Duodenal mucosa (tissue), 2 donors: ENCODE data around the gene TFAP2B.

Experiments used
- H3K27ac ChIP-seq: one replicate; pipeline ENCODE4 v1.7.0; 2013; ENCODE audit warnings: low read depth, low read length
- H3K27me3 ChIP-seq, 2 donors: one replicate each; pipeline ENCODE4 v1.7.0; 2013; ENCODE audit warnings: low read length in 2 of 2, control low read depth in 1 of 2; ENCODE audit not compliant: insufficient read depth in 2 of 2, control insufficient read depth in 1 of 2
- H3K36me3 ChIP-seq, 2 donors: one replicate each; pipeline ENCODE4 v1.7.0; 2013; ENCODE audit warnings: low read length in 2 of 2, control low read depth in 1 of 2; ENCODE audit not compliant: insufficient read depth in 2 of 2, control insufficient read depth in 1 of 2
- H3K4me1 ChIP-seq, 2 donors: one replicate each; pipeline ENCODE4 v1.7.0; 2013; ENCODE audit warnings: low read length in 2 of 2, control low read depth in 1 of 2; ENCODE audit not compliant: insufficient read depth in 2 of 2, control insufficient read depth in 1 of 2
- H3K4me3 ChIP-seq, 2 donors: one replicate each; pipeline ENCODE4 v1.7.0; 2013; ENCODE audit warnings: low read length in 2 of 2, low read depth in 1 of 2
- H3K9ac ChIP-seq, 2 donors: one replicate each; pipeline ENCODE4 v1.7.0; 2013; ENCODE audit warnings: low read length in 2 of 2, low read depth in 1 of 2
- H3K9me3 ChIP-seq, 2 donors: one replicate each; pipeline ENCODE4 v1.7.0; 2013; ENCODE audit warnings: low read length in 2 of 2, control low read depth in 1 of 2; ENCODE audit not compliant: control insufficient read depth in 1 of 2

Gene TFAP2B

DNA sequence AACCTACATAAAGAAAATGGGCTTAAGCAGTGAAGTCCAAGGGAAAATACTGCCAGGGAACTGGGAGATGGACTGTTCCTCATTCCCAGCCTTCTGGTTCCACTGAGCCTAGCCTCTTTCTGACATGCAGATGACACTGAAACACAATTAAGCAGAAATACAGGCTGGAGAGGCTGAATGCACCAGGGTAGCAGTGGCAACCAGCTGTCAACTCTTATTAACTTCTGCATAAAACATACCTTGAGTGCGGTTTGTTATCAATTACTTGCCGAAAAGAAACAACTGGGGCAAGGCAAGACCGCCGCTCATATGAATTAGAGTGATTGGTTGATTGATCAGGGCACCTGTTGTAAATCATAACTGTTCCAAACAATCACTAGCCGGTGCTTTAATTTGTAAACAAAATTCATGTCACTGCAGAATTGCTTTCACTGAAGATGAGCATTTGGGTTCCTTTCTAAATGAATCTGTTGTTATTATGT, 16.3 kb downstream of the TFAP2B start:
- Histone ChIP-seq H3K27me3 (peaks cover 20 to 59% of the 10 kb centered on the region in 2 donors), H3K9ac (no peak overlapping the region), H3K9me3 (no peaks in the 10 kb centered on the region), H3K4me3 (no peak overlapping the region), H3K36me3 (no peaks in the 10 kb centered on the region), H3K4me1 (no peaks in the 10 kb centered on the region), H3K27ac (no peak overlapping the region)

DNA sequence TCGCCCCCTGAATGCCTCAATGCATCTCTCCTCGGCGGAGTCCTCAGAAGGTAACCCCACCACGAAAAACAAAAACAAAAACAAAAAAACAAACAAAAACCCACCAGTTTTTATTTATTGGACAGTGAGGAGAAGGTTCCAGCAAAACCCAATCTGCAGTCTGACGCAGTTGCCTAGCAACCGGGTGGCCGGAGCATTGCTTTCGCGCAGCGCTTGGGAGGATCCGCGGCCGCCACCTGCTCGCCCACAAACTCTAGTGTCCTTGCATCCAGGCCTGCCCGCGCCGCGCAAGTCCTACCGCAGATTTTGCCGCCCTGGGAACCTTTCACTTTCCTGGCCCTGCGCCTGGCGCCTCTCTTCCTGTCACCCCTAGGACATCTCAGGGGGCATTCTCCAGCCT, 17.6 kb downstream of the TFAP2B start:
- H3K4me3 ChIP-seq, result no peak overlapping the region

DNA sequence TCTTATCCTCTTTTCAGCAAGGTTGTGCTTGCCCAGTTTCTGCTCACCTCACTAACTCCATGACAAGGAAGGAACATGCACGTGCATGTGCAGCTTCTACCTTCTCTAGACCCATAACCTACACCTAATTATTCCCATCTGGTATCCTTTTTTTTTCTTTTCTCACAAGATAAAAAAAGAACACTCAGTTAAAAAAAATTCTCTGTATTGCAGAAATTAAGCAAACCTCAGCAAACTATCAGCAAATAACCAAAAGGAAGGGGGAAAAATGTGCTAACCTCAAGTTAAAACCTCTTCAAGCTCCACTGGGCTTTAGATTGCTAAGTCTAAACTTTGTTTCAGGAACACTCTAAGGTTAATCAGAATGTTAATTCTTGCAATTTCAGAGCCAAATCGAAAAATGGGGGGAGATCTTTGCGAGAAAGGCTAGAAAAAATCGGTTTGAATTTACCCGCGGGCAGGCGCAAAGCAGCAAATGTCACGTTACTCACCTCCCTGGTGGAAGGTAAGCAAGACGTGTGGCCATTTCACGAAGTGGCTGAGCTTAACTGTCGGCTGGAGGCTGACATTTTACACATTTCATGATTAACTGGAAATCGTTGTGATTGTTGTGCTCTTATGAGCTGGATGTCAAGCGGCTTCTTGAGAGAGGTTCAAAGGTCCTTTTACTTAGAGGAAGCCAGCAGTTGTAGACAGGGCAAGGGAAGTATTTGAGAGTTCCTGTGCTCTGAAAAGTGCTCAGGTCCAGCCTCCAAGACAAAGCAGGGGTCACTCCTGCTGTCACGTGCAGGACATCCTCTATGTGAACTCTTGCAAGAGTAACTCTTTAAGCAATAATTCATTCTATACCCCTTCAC, 19.1 kb downstream of the TFAP2B start:
- H3K36me3 ChIP-seq, result no peaks in the 10 kb centered on the region
- H3K9me3 ChIP-seq, result no peaks in the 10 kb centered on the region
- no peak overlapping the region for H3K27ac ChIP-seq
- no peak overlapping the region for H3K9ac ChIP-seq
- H3K4me3 ChIP-seq, result no peak overlapping the region
- H3K27me3 ChIP-seq, result peaks cover 46 to 79% of the 10 kb centered on the region in 2 donors
- H3K4me1 ChIP-seq, result no peaks in the 10 kb centered on the region

More for the DNA sequence above, 17.6 kb downstream of the TFAP2B start:
- Histone ChIP-seq H3K9me3 (no peaks in the 10 kb centered on the region), H3K4me1 (no peaks in the 10 kb centered on the region), H3K9ac (no peak overlapping the region), H3K27me3 (peaks cover 31 to 68% of the 10 kb centered on the region in 2 donors), H3K27ac (no peak overlapping the region), H3K36me3 (no peaks in the 10 kb centered on the region)

DNA sequence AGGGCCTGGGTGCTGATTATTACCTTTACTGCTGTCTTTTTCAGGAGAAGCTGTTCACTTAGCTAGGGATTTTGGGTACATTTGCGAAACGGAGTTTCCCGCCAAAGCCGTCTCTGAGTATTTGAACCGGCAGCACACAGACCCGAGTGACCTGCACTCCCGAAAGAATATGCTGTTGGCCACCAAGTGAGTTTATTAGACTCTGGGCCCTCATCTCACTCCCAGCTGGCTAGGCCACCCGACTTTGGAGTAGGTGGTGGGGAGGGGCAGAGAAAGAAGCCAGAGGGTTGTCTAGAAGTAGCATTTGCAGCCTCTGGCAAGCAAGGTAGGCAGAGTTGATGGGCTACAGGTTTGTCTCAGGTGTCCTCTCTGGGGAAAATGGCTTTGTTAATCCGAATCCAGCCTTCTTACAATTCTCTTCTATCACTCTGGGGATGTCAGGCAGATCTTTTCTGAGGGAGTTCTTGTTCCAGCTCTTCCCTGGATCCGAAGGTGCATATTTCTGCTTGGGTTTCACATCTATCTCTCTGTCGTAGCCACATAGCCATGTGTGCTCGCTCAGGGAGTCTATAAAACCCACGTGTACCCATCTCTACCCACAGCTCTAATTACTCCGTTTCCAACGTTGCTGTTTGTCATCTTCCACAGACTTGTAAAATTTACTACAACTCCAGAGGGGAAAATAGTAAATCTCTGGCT, 21.6 kb downstream of the TFAP2B start:
- Histone ChIP-seq H3K9me3 (no peaks in the 10 kb centered on the region), H3K4me3 (no peak overlapping the region), H3K27me3 (peaks cover 60 to 88% of the 10 kb centered on the region in 2 donors), H3K27ac (no peak overlapping the region), H3K36me3 (no peaks in the 10 kb centered on the region), H3K4me1 (no peaks in the 10 kb centered on the region), H3K9ac (no peak overlapping the region)

GRCh38 chr6:50840811-50841192, 22.1 kb downstream of the TFAP2B start:
- peaks cover 65 to 88% of the 10 kb centered on the region in 2 donors for H3K27me3 ChIP-seq

DNA sequence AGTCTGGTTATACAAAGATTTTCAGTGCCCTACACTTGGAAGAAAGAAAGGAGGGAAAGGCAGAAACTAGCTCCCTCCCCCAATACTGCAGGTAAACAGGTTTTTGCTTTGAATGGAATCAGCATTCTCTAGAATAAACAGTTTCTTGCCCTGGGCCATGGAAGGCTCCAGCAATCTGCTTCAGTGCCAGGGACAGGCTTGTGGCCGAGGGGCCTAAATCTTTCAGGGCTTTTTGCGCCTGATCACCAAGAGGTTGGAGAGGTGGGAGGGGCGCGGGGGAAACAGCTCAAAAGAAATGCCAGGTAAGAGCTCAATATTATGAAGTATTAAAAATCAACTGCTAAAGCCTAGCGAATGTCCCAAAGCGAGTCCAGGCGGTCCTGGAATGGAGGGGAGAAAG, 23.8 kb downstream of the TFAP2B start:
- H3K9me3 ChIP-seq, result no peaks in the 10 kb centered on the region
- no peaks in the 10 kb centered on the region for H3K36me3 ChIP-seq
- no peaks in the 10 kb centered on the region for H3K4me1 ChIP-seq
- H3K27me3 ChIP-seq, result peaks cover 65 to 90% of the 10 kb centered on the region in 2 donors
- H3K9ac ChIP-seq, result no peak overlapping the region
- no peak overlapping the region for H3K27ac ChIP-seq
- no peak overlapping the region for H3K4me3 ChIP-seq

More at GRCh38 chr6:50840811-50841192, 22.1 kb downstream of the TFAP2B start:
- no peaks in the 10 kb centered on the region for H3K9me3 ChIP-seq
- H3K27ac ChIP-seq, result no peak overlapping the region
- H3K36me3 ChIP-seq, result no peaks in the 10 kb centered on the region
- no peak overlapping the region for H3K9ac ChIP-seq
- no peak overlapping the region for H3K4me3 ChIP-seq
- no peaks in the 10 kb centered on the region for H3K4me1 ChIP-seq

- no peaks in the 10 kb centered on the region for H3K9me3 ChIP-seq
- H3K27ac ChIP-seq, result no peak overlapping the region
- H3K27me3 ChIP-seq, result peaks cover 63 to 90% of the 10 kb centered on the region in 2 donors
- no peak overlapping the region for H3K9ac ChIP-seq
- H3K4me1 ChIP-seq, result no peaks in the 10 kb centered on the region
- no peaks in the 10 kb centered on the region for H3K36me3 ChIP-seq
- no peak overlapping the region for H3K4me3 ChIP-seq
Measured at GRCh38 chr6:50842861-50843384, 24.3 kb downstream of the TFAP2B start.

- Histone ChIP-seq H3K27me3 (peaks cover 63 to 90% of the 10 kb centered on the region in 2 donors), H3K27ac (no peak overlapping the region), H3K4me3 (no peak overlapping the region), H3K9me3 (no peaks in the 10 kb centered on the region), H3K9ac (no peak overlapping the region), H3K4me1 (no peaks in the 10 kb centered on the region), H3K36me3 (no peaks in the 10 kb centered on the region)
Measured at GRCh38 chr6:50843842-50844241, 25.2 kb downstream of the TFAP2B start.

- Histone ChIP-seq H3K27me3 (peaks cover 70 to 92% of the 10 kb centered on the region in 2 donors), H3K27ac (no peak overlapping the region)
Measured at GRCh38 chr6:50845499-50846143, 26.9 kb downstream of the TFAP2B start.

More at GRCh38 chr6:50845499-50846143, 26.9 kb downstream of the TFAP2B start:
- Histone ChIP-seq H3K4me1 (no peaks in the 10 kb centered on the region), H3K36me3 (no peaks in the 10 kb centered on the region), H3K9ac (no peak overlapping the region), H3K9me3 (no peaks in the 10 kb centered on the region), H3K4me3 (no peak overlapping the region)
